GM20431 (cell line): ENCODE results near the gene DGKI.

Experiments
- in situ Hi-C: fragments of 300-500 bp; cut with MseI, MboI; formaldehyde crosslinking; loops from one replicate; pipeline ENCODE4 v1.15.0; 2020; ENCODE audit warnings: low sequenced_read_pairs; ENCODE audit not compliant: unreplicated experiment

Gene DGKI

DNA sequence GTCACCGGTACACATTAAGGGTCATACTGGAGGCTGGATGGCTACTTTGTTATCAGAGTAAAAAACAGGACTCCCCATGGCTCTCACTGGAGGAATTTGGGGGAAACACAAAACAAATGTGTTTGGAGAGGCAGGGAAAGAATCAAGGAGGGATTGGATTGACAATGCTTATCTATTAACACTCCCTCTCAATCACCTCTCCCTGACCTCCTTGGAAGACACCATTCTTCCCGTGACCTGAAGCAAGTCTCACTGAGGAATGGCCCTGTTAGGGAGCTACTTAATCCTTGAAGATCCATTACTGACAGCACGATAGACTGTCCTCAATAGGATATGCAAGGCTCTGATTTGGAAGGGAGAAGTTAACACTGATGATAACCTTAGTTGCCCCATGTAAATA lies 261.2 kb downstream of the DGKI start:
- in situ Hi-C loops: no loop called here

DNA sequence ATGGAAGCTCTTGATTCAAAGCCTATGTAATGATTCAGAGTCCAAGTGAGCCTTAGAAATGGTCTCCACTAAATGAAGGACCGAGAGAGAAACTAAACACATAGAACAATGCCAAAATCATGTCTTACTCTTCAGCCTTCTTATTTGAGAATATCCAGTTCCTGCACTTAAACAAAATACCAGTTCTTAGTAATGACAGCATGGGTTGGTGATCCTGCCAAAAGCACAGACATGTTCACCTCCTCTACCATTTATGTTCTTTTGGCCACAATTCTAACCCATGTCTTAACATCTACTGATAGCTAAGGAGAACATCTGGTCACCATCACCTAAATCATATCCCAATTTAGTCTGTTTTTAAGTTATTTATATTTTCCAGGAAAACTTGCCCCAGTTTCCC lies 263.6 kb downstream of the DGKI start:
- in situ Hi-C loops: no loop called here

DNA sequence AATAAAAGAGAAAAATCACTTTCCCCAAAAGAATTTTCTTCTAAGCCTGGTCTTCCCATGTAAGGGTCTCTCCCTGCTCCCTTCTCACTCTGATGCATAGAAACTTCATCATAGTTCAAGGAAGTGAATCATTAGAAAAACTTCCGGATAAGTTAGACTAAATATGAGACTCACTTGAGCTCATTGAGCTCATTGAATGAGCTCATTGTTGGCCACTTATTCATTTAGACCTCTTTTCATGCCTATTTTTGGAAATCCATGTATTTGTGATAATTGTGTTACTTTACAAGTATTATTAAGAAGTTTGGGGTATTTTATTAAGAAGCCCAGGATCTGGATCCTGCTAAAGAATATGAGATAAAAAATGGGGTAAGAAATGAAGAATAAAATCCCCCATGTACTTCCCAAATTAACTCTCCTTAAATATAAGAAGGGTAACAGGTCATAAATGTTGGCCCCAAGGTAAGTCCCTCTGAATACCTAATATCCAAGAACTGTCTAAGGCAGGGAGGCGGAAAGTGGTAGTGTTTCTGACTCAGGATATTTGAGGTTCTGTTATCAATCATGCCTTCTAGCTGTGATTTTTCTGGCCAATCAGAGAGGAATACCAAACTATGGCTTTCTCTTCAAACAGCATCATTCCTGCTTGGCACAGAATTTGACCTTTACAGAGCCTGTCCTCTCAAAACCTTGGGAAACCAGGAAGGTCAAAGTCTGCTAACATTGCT lies 266.7 kb downstream of the DGKI start:
- in situ Hi-C loops: no loop called here

DNA sequence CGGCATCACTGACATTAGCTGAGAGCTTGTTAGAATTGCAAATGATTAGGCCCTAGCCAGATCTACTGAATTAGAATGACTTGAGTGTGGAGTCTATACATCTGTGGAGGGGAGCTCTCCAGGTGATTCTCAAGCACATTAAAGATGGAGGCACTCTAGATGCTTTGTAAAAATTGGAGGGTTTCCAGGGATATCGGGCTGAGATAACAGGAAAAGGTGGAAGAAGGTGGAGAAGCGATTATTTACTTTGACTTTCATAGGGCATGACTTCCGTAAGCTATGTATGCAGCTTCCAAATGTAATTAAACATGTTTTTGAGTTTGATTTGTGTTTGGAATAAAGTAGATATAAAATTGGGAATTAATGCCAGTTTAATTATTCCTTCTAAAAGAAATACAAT lies 268.2 kb downstream of the DGKI start:
- in situ Hi-C loops: no loop called here

DNA sequence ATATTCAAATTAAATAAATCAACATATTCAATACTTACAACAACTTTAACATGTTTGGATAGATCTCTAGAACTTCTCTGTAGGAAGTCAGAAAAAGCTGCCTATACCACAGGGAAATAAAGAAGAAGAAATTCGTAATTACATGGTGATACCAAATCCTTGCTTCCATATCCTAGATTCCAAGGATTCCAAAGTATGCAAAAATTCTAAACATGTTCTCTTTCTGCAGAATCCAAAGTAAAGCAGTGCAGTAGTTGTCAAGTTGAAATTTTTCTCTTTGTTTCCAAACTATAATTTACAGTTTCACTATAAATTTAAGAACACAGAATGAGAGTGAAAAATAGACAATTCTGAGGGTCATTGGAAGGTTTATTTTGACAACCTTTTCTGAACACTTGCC lies 269.6 kb downstream of the DGKI start:
- in situ Hi-C loops: no loop called here

DNA sequence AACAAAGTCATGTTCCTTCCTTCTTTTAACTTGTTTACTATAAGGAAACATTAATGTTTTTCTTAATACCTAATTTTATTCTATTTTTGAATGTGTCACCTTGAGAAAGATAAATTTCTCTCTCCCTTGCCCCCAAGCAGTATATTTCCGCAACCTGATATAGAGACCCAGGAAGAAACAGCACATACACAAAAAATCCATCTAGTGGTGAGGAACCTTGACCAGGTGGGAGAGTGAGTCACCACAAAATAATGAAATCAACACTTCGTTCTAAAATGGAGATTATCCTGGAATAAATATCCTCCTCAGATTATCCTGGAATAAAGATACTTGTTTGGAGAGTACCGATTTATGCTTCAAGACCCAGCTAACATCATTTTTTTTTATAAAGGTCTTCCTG lies 270.3 kb downstream of the DGKI start:
- in situ Hi-C loops: no loop called here

DNA sequence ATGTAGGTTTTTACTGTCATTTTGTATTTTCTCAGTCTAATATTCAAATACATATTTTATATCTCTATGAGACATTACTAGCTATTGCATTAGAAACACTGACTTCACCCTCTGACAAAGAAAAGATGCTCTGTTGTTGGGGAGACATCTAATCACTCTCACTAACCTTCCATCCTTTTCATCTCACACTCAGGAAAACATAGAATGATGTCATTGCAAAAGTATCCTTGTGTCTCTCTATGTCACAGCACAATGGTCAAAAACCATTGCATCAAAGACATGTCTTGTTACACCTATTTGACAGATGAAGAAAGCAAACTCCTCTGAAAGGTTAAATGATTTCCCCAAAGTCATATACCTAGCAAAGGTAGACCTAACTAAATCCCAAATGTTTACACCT lies 272.0 kb downstream of the DGKI start:
- in situ Hi-C loops: no loop called here

DNA sequence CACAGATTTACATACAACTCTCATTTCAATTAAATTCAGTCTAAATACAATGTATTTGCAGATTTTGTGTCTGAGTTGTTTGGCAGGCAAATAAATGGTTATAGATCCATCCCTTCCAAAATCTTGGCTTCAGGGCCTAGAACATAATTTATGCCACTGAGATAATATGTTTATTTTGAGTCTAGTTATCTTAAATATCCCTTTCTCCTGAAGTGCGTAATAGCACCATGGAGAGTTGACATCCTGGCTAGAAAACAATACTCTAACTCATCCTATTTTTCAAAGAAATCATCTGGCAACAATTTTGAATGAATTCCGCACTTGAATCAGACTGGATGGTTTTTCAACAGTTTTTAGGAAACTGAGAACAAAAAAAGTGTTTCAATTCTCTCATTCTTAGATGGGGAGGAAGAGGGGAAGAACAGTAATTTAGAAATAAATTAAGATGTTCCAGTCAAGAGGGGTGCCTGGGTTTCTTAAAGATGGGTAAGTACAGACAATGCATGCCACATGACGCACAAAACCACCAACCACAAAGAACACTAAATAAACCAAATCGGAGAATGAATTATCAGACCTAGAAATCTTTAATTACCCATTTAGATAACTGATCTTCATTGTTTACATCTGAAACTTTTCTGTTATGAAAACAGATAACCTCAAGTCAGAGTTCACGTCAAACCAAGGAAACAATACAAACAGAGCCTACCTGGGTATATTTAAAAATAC lies 274.6 kb downstream of the DGKI start:
- in situ Hi-C loops: no loop called here

DNA sequence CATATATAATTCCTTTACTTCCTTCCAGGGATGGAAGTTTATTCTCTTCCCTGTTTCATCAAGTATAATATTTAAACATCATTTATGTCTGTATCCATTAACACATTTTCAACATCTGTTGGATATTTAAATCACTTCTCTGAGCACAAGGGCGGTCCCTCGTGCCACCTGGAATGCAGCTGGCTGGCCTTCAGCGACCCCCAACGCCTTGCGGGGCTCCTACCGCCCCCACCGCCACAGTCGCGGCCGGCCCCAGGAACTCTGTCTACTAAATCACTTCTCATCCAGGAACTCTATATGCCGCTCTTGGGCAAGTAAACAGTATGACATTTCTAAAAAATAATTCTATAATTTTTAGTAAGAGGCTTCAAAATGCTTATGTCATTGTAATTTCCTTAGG lies 282.1 kb downstream of the DGKI start:
- in situ Hi-C loops: no loop called here

DNA sequence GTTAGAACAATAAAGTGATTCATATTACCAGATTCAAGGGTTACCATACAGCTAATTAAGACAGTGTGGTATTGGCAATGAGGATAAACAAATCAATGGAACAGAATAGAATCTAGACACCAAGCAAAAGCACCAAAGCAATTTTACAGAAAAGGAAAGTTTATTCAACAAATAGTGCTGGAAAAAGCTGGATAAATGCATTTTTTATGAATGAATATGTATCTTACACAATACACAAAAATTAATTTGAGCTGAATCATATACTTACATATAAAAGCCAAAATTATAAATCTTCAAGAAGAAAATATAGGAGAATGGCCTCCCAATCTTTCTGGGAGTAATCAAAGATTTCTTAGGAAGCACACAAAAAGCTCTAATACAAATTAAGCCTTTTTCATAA lies 282.8 kb downstream of the DGKI start:
- in situ Hi-C loops: no loop called here

DNA sequence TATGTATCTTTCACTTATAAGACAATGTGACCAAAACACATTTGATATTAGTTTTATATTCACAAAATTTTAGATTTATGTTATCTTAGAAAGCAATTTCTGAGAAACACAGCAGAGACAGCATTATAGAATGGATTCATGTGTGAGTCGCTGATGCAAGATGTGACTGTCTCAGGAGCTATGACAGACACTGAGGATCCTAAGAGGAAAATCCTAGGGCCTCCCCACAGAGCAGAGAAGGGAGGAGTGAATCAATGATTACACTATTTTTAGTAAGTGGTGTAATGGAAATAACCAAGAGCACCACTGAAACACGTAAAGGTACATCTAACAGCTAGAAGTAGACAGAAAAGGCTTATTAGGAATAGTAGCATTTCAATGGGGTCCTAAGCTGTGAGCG lies 299.3 kb downstream of the DGKI start:
- in situ Hi-C loops: no loop called here

DNA sequence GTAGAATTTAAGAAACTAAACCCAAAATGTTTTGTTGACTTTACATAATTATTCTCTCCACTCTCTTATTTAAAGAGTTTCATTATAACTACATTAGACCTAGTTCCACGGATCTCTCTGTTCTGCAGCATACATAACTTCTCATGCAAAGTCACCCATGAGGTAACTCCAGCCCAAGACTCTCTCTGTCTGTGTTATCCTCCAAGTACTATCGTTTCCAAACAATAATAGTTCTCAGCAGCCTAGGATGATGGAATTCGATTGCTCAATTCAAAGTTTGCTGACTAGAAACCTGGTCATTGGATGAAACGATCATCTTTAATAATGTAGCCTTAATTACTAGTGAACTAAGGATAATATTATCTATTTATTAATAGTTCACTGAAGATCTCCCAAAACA lies 300.1 kb downstream of the DGKI start:
- in situ Hi-C loops: no loop called here

DNA sequence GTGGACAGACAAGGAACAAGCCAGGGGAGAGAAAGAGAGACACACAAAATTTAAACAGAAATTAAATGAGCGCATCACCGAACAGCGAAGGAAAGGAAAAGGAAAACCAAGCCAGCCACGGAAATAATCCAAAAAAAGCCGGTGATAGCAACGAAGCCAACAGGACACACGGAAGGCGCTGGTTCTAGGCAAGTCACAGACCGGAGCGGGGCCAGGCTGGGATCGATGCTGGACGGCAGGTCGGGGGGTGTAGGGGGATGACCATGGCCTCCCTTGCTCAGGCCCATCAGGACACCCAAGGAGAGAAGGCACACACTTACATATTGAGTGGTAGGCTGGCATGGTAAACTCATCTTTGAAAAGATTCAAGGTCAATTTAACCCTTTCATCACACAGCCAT lies 300.8 kb downstream of the DGKI start:
- in situ Hi-C loops: no loop called here

DNA sequence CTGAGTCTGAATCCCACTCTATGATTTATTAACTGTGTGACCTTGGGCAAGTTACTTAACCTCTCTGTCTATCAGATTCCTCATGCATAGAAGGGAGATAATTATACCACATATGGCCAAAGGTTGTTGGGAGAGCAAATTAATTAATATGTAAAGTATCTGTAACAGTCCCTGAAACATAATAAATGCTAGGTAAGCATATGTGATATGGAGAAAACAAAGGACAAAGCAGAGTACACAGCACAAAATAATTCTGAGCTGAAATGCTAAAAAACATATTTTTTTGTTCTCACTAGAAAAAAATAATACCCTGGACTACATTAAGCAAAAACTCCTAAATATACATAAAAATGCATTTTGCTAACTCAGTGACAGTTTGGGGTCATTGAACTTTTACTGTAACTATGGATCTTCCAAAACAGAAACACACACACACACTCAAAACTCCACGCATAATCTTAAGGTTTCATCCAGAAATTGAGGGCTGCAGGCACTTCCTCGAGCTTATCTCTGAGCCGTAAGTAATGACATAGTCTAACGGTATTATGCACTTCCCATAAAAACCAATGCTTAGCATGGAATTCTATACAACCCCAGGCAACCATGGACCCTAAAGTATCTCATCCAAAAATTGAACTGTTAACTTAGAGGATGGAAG lies 301.6 kb downstream of the DGKI start:
- in situ Hi-C loops: no loop called here

DNA sequence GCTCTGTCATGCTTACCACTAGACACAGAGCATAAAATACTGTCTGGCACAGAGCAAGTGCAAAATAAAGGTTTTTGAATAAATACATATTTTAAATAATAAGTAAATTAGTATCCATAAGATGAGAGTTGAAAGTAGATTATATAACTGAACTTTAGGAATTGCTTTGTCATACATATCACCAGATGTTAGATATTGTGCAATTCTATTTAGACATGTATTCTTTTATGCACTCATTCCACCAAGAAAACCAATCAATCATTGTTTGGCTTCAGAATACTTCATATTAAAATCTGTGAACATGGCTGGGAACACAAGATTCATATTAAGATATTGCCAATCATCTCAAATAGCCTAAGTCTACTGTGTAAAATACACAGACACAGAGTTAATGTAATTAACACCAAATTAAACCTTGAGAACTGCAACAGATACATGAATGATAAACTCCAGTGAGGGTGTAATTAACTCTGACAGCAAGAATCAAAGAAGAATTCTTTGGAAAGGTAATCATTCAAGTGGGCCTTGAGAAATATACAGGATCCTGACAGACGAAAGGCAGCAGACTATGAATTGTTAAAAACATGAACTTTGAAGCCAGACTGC lies 302.2 kb downstream of the DGKI start:
- in situ Hi-C loops: no loop called here

DNA sequence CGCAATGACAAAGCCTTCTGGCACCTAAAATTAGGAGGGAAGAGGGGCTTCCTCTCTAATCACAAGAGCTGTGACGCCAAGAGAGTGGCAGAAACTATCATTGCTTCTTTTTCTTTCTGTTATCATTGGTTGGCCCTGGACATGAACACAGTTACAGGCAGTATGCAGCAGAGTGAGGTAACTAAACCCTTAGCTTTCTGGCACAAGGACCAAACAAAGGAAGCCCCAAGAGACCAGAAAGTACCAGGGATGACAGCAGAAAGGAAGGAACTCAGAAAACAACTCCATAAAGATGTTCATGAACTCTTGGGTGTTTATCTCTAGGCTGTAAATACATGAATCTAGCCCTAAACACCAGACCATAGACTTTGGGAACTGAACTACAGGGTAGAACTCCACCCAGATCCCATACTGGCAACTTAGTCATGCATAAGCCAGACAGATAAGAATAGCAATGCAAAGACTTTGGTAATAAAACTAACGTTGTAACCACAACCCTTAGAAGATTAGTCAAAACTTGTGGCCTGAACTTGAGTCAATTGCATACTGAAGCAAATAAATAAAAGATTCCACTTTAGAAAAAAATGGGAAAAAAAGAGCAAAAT lies 307.6 kb downstream of the DGKI start:
- in situ Hi-C loops: no loop called here

DNA sequence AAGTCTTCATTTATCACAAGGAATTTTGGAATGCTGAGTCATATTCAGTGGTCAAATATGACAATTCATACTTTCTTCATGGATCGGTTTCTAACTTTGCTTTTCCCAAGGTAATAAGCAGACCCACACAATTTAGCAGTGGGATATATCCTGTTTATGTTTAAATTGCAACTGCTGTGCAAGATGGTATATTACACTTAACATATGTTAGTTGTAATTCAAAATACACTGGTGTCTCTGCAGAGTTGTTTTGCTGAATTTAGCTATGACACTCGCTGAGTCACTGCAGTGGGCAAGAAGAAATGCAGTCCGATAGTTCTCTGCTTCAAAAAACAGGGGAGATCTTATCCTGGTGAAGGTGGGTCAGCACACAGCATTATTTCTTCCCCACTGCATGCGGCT lies 308.4 kb downstream of the DGKI start:
- in situ Hi-C loops: no loop called here

DNA sequence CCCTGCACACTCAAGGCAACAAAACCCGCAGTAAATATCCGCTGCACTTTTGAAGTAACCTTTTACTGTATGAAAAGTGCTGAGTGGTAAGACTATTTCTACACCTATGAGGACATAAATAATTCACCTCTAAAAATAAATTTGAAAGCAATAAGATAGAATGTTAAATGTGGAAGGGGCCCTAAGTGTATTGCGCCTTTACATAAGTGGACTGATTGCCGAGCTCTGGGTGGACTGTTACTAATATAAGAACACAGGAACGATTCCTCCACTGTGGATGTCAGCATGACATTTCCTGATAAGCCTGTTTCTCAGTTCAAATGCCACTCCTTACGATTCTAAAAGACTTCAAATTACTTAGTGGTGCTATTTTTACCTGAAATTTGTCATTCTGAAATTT lies 311.2 kb downstream of the DGKI start:
- in situ Hi-C loops: no loop called here

DNA sequence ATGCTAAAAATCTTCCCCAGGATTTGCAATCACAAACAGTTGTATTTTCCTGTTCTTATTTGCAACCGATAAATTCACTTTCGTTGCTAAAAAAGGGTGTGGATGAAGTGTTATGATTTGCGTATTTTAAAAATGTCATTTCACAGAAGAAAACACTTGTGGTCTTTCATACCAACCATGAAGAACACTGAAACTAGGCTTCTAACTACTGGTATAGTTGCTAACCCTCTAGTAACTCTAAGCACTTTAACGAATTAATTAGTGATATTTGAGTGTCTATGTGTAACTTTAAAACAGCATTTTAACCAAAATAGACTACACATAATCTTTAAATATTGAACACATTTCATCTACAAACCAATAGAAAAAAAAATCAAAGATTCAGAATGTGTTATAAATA lies 315.1 kb downstream of the DGKI start:
- in situ Hi-C loops: no loop called here

DNA sequence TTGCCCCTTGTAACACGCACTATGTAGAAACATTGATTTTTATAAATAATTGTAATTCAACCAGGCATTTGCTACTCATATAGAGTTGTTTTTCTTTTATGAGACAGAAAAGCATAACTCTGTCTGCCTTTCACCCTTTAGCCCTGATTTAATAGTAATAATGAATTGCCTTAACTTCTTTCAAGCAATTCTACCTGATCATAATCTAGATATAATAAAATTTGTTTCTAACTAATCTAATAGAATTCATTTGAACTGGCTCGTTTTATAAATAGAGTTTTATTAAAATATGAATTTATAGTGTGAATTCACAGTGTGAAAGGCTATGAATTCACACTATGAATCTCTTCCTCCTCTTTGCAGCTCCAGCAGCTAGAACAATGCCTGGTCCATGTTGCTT lies 319.1 kb downstream of the DGKI start:
- in situ Hi-C loops: no loop called here

DNA sequence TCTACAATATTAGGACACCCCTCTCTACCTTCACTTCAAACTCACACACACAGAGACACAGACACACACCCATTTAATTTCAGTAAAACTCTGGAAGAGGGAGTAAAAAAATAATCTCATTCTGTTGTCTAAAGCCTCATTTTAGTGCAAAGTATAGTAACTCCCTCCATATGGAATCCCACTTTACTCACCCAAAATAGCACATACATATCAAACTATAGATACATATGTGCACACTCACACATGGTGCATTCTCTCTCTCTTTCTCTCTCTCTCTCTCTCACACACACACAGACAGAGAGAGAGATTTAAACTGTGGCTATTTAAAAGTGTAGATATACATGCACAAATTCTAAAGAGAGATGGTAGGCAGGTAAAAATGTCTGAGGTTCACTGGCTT lies 323.6 kb downstream of the DGKI start:
- in situ Hi-C loops: no loop called here
